Naive thymus-derived CD8-positive, alpha-beta T cell (primary cell): Measurements from ENCODE around the gene YY1. TPM values are rescaled to one million over a fixed set of nuclear protein-coding genes. Genes with fewer than 3 reads are reported as not detected.
"Not testable (repeated sequence)": the region's sequence is repeated elsewhere in the genome, so short reads cannot be mapped to it uniquely, and the experiment has no call there.

Source experiments
- ATAC-seq, 2 donors: fragments of 150-1000 bp; cut with Tn5 transposase in 1 of 2; sonication (Bioruptor Pico), chemical (Tn5 transposase) in 1 of 2; 1 replicate in 1 of 2; 2 replicates in 1 of 2; pipeline ENCODE4 v1.10.0; 2021; ENCODE audit warnings: mild to moderate bottlenecking in 2 of 2, moderate library complexity in 2 of 2
- POLR2A ChIA-PET: fragments of 350-600 bp; sonication (Branson Sonifier 250); formaldehyde crosslinking; loops from one replicate; lab custom pipeline; 2021; ENCODE audit warnings: antibody characterized with exemption; lab: Charles Lee
- DNase-seq, 10 donors: peaks; one replicate each; pipeline versions ENCODE4 v3.0.0 to v3.0.0-alpha.2; 2020 to 2022
- H3K27ac Mint-ChIP-seq, 10 donors: one replicate each; pipeline ENCODE4 v1.8.0; 2020 to 2022; ENCODE audit warnings: mild to moderate bottlenecking in 10 of 10, mixed read lengths in 10 of 10, moderate library complexity in 4 of 10, inconsistent platforms in 1 of 10
- H3K27me3 Mint-ChIP-seq, 5 donors: one replicate each; pipeline ENCODE4 v1.8.0; 2021 to 2022; ENCODE audit warnings: mixed read lengths in 5 of 5
- H3K36me3 Mint-ChIP-seq, 3 donors: one replicate each; pipeline ENCODE4 v1.8.0; 2020 to 2022; ENCODE audit warnings: mixed read lengths in 3 of 3, mild to moderate bottlenecking in 2 of 3, inconsistent platforms in 1 of 3
- H3K4me1 Mint-ChIP-seq, 4 donors: one replicate each; pipeline ENCODE4 v1.8.0; 2021 to 2022; ENCODE audit warnings: mixed read lengths in 4 of 4
- H3K4me3 Mint-ChIP-seq, 10 donors: one replicate each; pipeline ENCODE4 v1.8.0; 2020 to 2022; ENCODE audit warnings: mild to moderate bottlenecking in 10 of 10, mixed read lengths in 10 of 10, moderate library complexity in 6 of 10, inconsistent platforms in 1 of 10
- H3K9me3 Mint-ChIP-seq, 9 donors: one replicate each; pipeline ENCODE4 v1.8.0; 2020 to 2022; ENCODE audit warnings: mixed read lengths in 9 of 9, mild to moderate bottlenecking in 3 of 9, inconsistent platforms in 1 of 9, moderate library complexity in 1 of 9
- polyA plus RNA-seq, 3 donors: library from polyadenylated mRNA; unstranded; fragments of 300-500 nt; fragmentation: Illumina TruSeq; gene quantifications; one replicate each; pipeline ENCODE4 v1.2.3, GENCODE V29; 2021
- total RNA-seq, 8 experiments: library from RNA in 2 of 8; stranded (reverse) in 2 of 8; gene quantifications; one replicate each; pipeline ENCODE4 v1.2.3 and lab custom pipeline; 2021 to 2026

YY1 gene
- total and polyA plus RNA-seq, 5 experiments from 2014 or later: 15.0 to 102 (median 16.5) TPM

GRCh38 chr14:100281286-100282082 lies 42.5 kb downstream of the YY1 start:
- Mint-ChIP-seq H3K27ac (peak overlapping the region in 7 of 10 donors; percentile 19 to 71 (median 34)), H3K27me3 (no peaks in the 10 kb centered on the region), H3K9me3 (no peaks in the 10 kb centered on the region), H3K4me1 (peaks cover 18 to 36% (median 34%) of the 10 kb centered on the region in 4 donors), H3K4me3 (no peak overlapping the region), H3K36me3 (peaks cover 0 to 38% (median 2%) of the 10 kb centered on the region in 3 donors)
- DNase-seq: no peak
- no peak for ATAC-seq
- POLR2A ChIA-PET: interaction anchor here (0.7 to 1.4 kb wide), 3 partner anchors 9 to 41 kb away, joined by 3 to 4 read pairs (median 3); no protein-coding TSS in a partner anchor

- DNase-seq: no peak
- no peaks in the 10 kb centered on the region for H3K27me3 Mint-ChIP-seq
- no peaks in the 10 kb centered on the region for H3K9me3 Mint-ChIP-seq
- H3K4me1 Mint-ChIP-seq: peaks cover 18 to 35% (median 33%) of the 10 kb centered on the region in 4 donors
- H3K36me3 Mint-ChIP-seq: peaks cover 0 to 34% (median 2%) of the 10 kb centered on the region in 3 donors
- peak overlapping the region in 4 of 10 donors; percentile 44 to 66 (median 47) for H3K27ac Mint-ChIP-seq
- POLR2A ChIA-PET: interaction anchor here (0.7 to 1.4 kb wide), 3 partner anchors 9 to 41 kb away, joined by 3 to 4 read pairs (median 3); no protein-coding TSS in a partner anchor
- H3K4me3 Mint-ChIP-seq: no peak overlapping the region
- no peak for ATAC-seq
These were observed 43.1 kb downstream of the YY1 start for GRCh38 chr14:100282083-100282350.

- no peaks in the 10 kb centered on the region for H3K9me3 Mint-ChIP-seq
- ATAC-seq (no peak), DNase-seq (no peak)
- H3K4me3 Mint-ChIP-seq: peak overlapping the region in 2 of 10 donors; percentile 63 to 75
- peaks cover 0 to 26% (median 2%) of the 10 kb centered on the region in 3 donors for H3K36me3 Mint-ChIP-seq
- H3K4me1 Mint-ChIP-seq: peaks cover 15 to 33% (median 26%) of the 10 kb centered on the region in 4 donors
- POLR2A ChIA-PET: no interaction called here
- H3K27me3 Mint-ChIP-seq: no peaks in the 10 kb centered on the region
- H3K27ac Mint-ChIP-seq: peak overlapping the region in 7 of 10 donors; percentile 33 to 83 (median 66)
These were observed 43.9 kb downstream of the YY1 start for GRCh38 chr14:100282766-100283419.

- not testable (repeated sequence) for H3K27me3 Mint-ChIP-seq, H3K9me3 Mint-ChIP-seq, ATAC-seq, DNase-seq
- POLR2A ChIA-PET: interaction anchor here (0.6 kb wide), 1 partner anchor 147 kb away, joined by 3 read pairs; no protein-coding TSS in a partner anchor
- Mint-ChIP-seq H3K4me3 (peak overlapping the region in 1 of 10 donors; percentile 63), H3K27ac (peak overlapping the region in 2 of 10 donors; percentile 44 to 68), H3K4me1 (peaks cover 15 to 31% (median 22%) of the 10 kb centered on the region in 4 donors), H3K36me3 (peaks cover 0 to 21% (median 2%) of the 10 kb centered on the region in 3 donors)
These were observed 44.5 kb downstream of the YY1 start for GRCh38 chr14:100283436-100283835.

DNA sequence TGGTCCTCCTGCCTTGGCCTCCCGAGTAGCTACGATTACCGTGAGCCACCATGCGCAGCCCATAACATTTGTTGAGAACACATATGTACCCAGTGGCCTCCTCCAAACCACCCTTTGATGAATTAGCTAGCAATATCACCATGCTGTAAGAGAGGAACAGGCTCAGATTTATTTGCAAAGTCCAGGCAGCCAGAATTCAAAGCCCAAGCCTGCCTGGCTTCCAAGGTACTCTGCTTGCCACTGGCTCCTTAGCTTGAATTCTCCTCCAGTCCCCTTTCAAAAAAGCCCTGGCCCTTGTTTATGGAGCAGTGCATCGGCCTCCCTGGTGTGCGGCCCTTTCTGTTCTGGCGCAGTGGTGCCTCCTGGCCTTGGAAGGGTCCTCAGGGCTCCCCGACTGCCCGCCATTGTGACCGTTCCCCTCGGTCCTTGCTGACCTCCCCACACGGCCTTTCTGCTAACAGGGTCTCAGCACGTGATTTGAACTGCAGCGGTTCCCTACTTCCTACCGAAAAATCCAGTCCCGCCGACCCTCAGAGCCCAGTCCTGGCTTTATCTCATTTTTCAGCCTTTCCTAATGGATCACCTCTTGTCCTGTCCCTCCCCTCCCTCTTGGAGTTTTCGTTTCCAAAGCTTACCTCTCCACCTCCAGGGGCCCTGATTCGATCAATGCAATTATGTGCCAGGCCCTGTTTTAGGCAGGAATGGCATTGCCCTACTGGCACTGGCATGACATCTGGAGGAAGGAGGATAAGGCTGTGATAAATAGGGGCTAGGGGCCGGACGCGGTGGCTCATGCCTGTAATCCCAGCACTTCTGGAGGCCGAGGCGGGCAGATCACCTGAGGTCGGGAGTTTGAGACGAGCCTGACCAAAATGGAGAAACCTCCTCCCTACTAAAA lies 45.3 kb downstream of the YY1 start:
- peaks cover 0 to 14% (median 2%) of the 10 kb centered on the region in 3 donors for H3K36me3 Mint-ChIP-seq
- POLR2A ChIA-PET: interaction anchor here (0.6 to 2.1 kb wide), 4 partner anchors 38 to 146 kb away, joined by 3 to 6 read pairs (median 5); no protein-coding TSS in a partner anchor
- DNase-seq (no peak), ATAC-seq (no peak)
- no peaks in the 10 kb centered on the region for H3K27me3 Mint-ChIP-seq
- peak overlapping the region; percentile 51 to 90 (median 84) for H3K27ac Mint-ChIP-seq
- H3K4me3 Mint-ChIP-seq: peak overlapping the region; percentile 44 to 82 (median 72)
- H3K9me3 Mint-ChIP-seq: no peaks in the 10 kb centered on the region
- H3K4me1 Mint-ChIP-seq: peaks cover 11 to 23% (median 15%) of the 10 kb centered on the region in 4 donors

DNA sequence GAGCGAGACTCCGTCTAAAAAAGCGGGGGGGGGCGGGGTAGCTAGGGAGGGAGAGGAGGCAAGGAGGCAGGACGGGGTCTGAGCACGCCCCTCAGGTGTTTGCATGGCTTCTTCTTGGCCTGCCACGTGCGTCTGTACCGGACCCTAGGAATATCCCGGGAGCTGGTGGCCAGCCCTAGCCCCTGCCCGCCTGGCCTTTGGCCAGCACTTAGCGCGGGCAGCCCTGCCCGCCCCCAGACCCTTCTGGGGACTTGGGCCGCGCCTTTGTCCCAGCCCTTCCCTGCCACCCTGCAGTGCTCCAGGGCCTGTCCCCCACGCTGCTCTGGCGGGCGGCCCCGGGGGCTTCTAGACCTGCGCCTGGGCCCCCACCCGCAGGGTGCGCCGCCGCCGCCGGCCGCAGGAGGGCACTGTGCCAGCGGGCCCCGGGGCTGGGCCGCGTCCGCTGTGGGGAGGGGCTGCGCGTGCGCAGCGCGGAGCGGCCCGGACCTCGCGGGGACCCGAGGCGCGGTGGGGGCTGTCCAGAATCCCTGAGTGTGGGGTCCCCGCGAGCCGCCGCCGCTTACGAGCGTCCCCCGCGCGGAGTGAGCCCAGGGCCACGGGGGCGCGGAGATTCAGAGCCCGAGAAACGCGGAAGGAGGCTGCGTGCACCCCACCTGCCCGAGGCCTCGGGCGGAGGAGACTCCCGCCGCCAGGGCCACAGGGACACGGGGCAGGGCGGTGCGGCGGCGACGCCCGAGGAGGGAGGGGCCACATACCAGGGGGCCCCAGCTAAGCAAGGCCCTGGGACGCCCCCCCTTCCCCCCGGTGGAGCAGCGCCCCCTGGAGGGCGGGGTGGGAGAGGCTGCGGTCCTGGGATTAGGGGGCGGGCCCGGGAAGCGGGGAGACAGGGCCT lies 46.3 kb downstream of the YY1 start:
- Mint-ChIP-seq H3K4me1 (peaks cover 7 to 16% (median 10%) of the 10 kb centered on the region in 4 donors), H3K27ac (peak overlapping the region in 8 of 10 donors; percentile 58 to 96 (median 83)), H3K9me3 (no peaks in the 10 kb centered on the region), H3K27me3 (no peaks in the 10 kb centered on the region), H3K36me3 (peaks cover 0 to 8% (median 0%) of the 10 kb centered on the region in 3 donors), H3K4me3 (peak overlapping the region; percentile 19 to 92 (median 75))
- ATAC-seq (peak; percentile 86 to 90), DNase-seq (peak; percentile 70 to 89 (median 83))
- POLR2A ChIA-PET: interaction anchor here (0.7 to 2.1 kb wide), 5 partner anchors 28 to 92 kb away, joined by 3 to 6 read pairs (median 5); a partner anchor contains a TSS

GRCh38 chr14:100285913-100286400 lies 47.0 kb downstream of the YY1 start:
- peaks cover 7 to 16% (median 10%) of the 10 kb centered on the region in 4 donors for H3K4me1 Mint-ChIP-seq
- no peaks in the 10 kb centered on the region for H3K27me3 Mint-ChIP-seq
- H3K36me3 Mint-ChIP-seq: peaks cover 0 to 3% (median 0%) of the 10 kb centered on the region in 3 donors
- POLR2A ChIA-PET: interaction anchor here (0.6 to 2.1 kb wide), 5 partner anchors 39 to 92 kb away, joined by 3 to 6 read pairs (median 5); a partner anchor contains a TSS
- H3K9me3 Mint-ChIP-seq: no peaks in the 10 kb centered on the region
- peak overlapping the region in 9 of 10 donors; percentile 58 to 96 (median 89) for H3K27ac Mint-ChIP-seq
- peak overlapping the region; percentile 66 to 92 (median 82) for H3K4me3 Mint-ChIP-seq
- no peak for ATAC-seq
- DNase-seq: peak in 1 of 10 donors; percentile 15

GRCh38 chr14:100286484-100287191 lies 47.7 kb downstream of the YY1 start:
- ATAC-seq (no peak), DNase-seq (no peak)
- H3K9me3 Mint-ChIP-seq: no peaks in the 10 kb centered on the region
- POLR2A ChIA-PET: interaction anchor here (0.6 to 2.1 kb wide), 2 partner anchors 48 to 93 kb away, joined by 3 to 5 read pairs; no protein-coding TSS in a partner anchor
- peaks cover 7 to 16% (median 10%) of the 10 kb centered on the region in 4 donors for H3K4me1 Mint-ChIP-seq
- H3K27me3 Mint-ChIP-seq: no peaks in the 10 kb centered on the region
- peaks cover 0 to under 1% (median 0%) of the 10 kb centered on the region in 3 donors for H3K36me3 Mint-ChIP-seq
- peak overlapping the region in 8 of 10 donors; percentile 22 to 83 (median 74) for H3K4me3 Mint-ChIP-seq
- peak overlapping the region in 2 of 10 donors; percentile 11 to 96 for H3K27ac Mint-ChIP-seq

DNA sequence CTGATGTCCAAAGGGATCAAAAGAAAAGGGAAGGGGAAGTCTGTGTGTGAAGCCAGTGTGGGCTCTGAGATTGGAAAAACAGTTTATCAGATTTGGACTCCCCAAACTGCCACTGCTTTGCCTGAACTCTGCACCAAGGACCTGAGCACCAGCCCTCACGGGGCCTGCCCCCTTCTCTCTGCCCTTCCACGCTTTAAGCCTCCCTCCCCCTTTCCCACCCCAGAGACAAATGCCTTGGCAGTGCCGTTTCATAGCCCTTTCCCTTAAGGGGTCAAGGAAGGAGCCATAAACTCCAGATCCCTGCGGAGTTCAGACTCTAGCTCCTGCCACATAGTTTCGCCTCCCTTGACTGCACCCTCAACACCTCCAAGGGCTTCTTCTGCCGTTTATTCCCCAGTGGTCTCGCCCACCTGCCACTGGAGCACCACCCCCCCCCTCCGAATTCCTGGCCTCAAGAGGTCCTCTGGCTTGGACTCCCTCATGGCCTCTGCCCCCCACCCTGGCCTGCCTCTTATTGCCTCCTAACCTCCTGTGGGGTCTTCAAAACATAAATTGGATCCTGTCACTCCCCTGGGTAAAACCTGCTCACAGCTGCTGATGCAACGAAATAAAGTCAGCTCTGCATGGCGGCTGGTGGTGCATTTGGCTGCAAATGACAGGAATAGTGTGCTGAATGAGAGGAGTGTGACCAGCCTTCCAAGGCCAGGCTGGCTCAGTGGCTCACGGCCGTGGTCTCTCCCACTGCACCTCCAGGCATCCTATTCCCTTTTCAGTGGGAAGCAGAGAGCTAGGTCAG lies 48.5 kb downstream of the YY1 start:
- no peak overlapping the region for H3K4me3 Mint-ChIP-seq
- H3K36me3 Mint-ChIP-seq: no peaks in the 10 kb centered on the region
- DNase-seq (no peak), ATAC-seq (no peak)
- no peak overlapping the region for H3K27ac Mint-ChIP-seq
- H3K4me1 Mint-ChIP-seq: peaks cover 7 to 13% (median 9%) of the 10 kb centered on the region in 4 donors
- POLR2A ChIA-PET: no interaction called here
- no peaks in the 10 kb centered on the region for H3K9me3 Mint-ChIP-seq
- no peaks in the 10 kb centered on the region for H3K27me3 Mint-ChIP-seq

GRCh38 chr14:100287998-100288295 lies 49.0 kb downstream of the YY1 start:
- DNase-seq, H3K9me3 Mint-ChIP-seq, ATAC-seq, H3K4me3 Mint-ChIP-seq, H3K27me3 Mint-ChIP-seq, H3K36me3 Mint-ChIP-seq, H3K27ac Mint-ChIP-seq, POLR2A ChIA-PET: not testable (repeated sequence)
- H3K4me1 Mint-ChIP-seq: peaks cover 7 to 11% (median 8%) of the 10 kb centered on the region in 4 donors
